Measurements from ENCODE around the gene SLC39A9. TPM values are rescaled to one million over a fixed set of nuclear protein-coding genes. Genes with fewer than 3 reads are reported as not detected.
A peak's percentile ranks its signal among the peaks of the same experiment; 100 is the strongest.

SLC39A9 gene
- total and polyA plus RNA-seq, 2 of the 13 experiments (the other 11 are each of a cell fraction or from before 2014, with no cell fraction given): 46.6 to 69.5 TPM

- Histone ChIP-seq H3K36me3 (replicated peaks in 1 of 2; ENCODE audit: control insufficient read depth in 1 of 2, insufficient read depth in 2 of 2, low read length in 2 of 2) (no peaks in the 10 kb centered on the region), H3K27me3 (ENCODE audit: control insufficient read depth in 1 of 2, insufficient read depth in 2 of 2, low read length in 2 of 2) (peaks cover 0 to 2% of the 10 kb centered on the region in 2 experiments; a peak in 2 of 5 replicates), H3K4me3 (replicated peaks in 1 of 3; ENCODE audit: insufficient read depth in 1 of 3, low read depth in 2 of 3, low read length in 3 of 3) (no peak overlapping the region), H2AFZ (ENCODE audit: low read length) (no peak overlapping the region), H3K79me2 (ENCODE audit: insufficient read depth, low read length) (no peaks in the 10 kb centered on the region), H3K9me3 (ENCODE audit: low read length) (no peaks in the 10 kb centered on the region), H3K9ac (ENCODE audit: insufficient read depth, low read depth, low read length) (no peak overlapping the region), H4K20me1 (ENCODE audit: insufficient read depth, low read length) (no peaks in the 10 kb centered on the region), H3K4me1 (ENCODE audit: insufficient read depth, low read length) (peaks cover 15% of the 10 kb centered on the region), H3K27ac (ENCODE audit: extremely low read length, insufficient read depth, low read length) (no peak overlapping the region), H3K4me2 (ENCODE audit: low read depth, low read length) (peak overlapping the region; percentile 38; the same call in 1 of the 2 replicates)
- POLR2A ChIA-PET: no interaction called here
- peak; percentile 23 for DNase-seq (ENCODE audit: low spot score)
- intact Hi-C loops (cut with micrococcal nuclease; ENCODE audit: unreplicated experiment): no loop called here
- WGBS (ENCODE audit: low lambda C conversion rate): 42% methylated on average over 8 of the region's 8 CpGs
- no TSS peak for BruUV-seq (replicated peaks)
- FAIRE-seq: no peak
- ATAC-seq: peak; percentile 64
- in situ Hi-C loops (cut with HindIII; ENCODE audit: extremely low pct_ligation_motif_present, low pct_unique_long_range_greater_than_20kb): no loop called here
- CTCF ChIA-PET (ENCODE audit: low intra/inter-chr PET ratio, low total read pairs): no interaction called here
- TF ChIP-seq ZFP37 (CRISPR knock-in tag; IDR thresholded peaks at IDR 0.05; ENCODE audit: borderline replicate concordance): no peak
- no peak for TF ChIP-seq SIN3A (IDR thresholded peaks at IDR 0.05; ENCODE audit: borderline replicate concordance, low read depth, low read length)
- TF ChIP-seq RAD51 (IDR thresholded peaks at IDR 0.05; ENCODE audit: borderline replicate concordance): no peak
- TF ChIP-seq ZNF234 (CRISPR knock-in tag; conservative IDR thresholded peaks at IDR 0.05): no peak
- TF ChIP-seq HDAC6 (IDR thresholded peaks at IDR 0.05; ENCODE audit: low read depth, low read length): no peak
- no peak for TF ChIP-seq MLX (CRISPR knock-in tag; IDR thresholded peaks at IDR 0.05)
- TF ChIP-seq IKZF1 (IDR thresholded peaks at IDR 0.05): no peak
- TF ChIP-seq, protein P1, sequence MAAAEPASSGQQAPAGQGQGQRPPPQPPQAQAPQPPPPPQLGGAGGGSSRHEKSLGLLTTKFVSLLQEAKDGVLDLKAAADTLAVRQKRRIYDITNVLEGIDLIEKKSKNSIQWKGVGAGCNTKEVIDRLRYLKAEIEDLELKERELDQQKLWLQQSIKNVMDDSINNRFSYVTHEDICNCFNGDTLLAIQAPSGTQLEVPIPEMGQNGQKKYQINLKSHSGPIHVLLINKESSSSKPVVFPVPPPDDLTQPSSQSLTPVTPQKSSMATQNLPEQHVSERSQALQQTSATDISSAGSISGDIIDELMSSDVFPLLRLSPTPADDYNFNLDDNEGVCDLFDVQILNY (CRISPR knock-in tag; conservative IDR thresholded peaks at IDR 0.05): no peak
- TF ChIP-seq PRDM15 (CRISPR knock-in tag; IDR thresholded peaks at IDR 0.05): peak; percentile 84
- TF ChIP-seq MYNN (CRISPR knock-in tag; IDR thresholded peaks at IDR 0.05; ENCODE audit: low read depth): no peak
- no peak for TF ChIP-seq MED13 (CRISPR knock-in tag; IDR thresholded peaks at IDR 0.05)
- peak; percentile 45; the same call in 1 of the 2 replicates for TF ChIP-seq ETV5 (CRISPR knock-in tag; IDR thresholded peaks at IDR 0.05; ENCODE audit: borderline replicate concordance)
- TF ChIP-seq FOXK2 (IDR thresholded peaks at IDR 0.05): no peak
- no peak for TF ChIP-seq SP5 (CRISPR knock-in tag; IDR thresholded peaks at IDR 0.05; ENCODE audit: borderline replicate concordance, low read depth)
- TF ChIP-seq GABPA (IDR thresholded peaks at IDR 0.05; ENCODE audit: low read depth, low read length): no peak
- peak; percentile 37 for TF ChIP-seq GABPA (CRISPR knock-in tag; IDR thresholded peaks at IDR 0.05; ENCODE audit: low read depth)
- TF ChIP-seq, protein P2, sequence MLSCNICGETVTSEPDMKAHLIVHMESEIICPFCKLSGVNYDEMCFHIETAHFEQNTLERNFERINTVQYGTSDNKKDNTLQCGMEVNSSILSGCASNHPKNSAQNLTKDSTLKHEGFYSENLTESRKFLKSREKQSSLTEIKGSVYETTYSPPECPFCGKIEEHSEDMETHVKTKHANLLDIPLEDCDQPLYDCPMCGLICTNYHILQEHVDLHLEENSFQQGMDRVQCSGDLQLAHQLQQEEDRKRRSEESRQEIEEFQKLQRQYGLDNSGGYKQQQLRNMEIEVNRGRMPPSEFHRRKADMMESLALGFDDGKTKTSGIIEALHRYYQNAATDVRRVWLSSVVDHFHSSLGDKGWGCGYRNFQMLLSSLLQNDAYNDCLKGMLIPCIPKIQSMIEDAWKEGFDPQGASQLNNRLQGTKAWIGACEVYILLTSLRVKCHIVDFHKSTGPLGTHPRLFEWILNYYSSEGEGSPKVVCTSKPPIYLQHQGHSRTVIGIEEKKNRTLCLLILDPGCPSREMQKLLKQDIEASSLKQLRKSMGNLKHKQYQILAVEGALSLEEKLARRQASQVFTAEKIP (CRISPR knock-in tag; IDR thresholded peaks at IDR 0.05; ENCODE audit: borderline replicate concordance): no peak
- TF ChIP-seq IKZF4 (CRISPR knock-in tag; IDR thresholded peaks at IDR 0.05; ENCODE audit: borderline replicate concordance, low read depth, not compliant biosample characterization): no peak
- TF ChIP-seq DNMT1 (CRISPR knock-in tag; IDR thresholded peaks at IDR 0.05): no peak
These were observed 107.1 kb downstream of the SLC39A9 start for GRCh38 chr14:69505338-69506240.

Measured in HepG2 (cell line).